ENCODE data around the gene MESD.

Gene MESD

GRCh38 chr15:80986487-80986886, 3.1 kb downstream of the MESD start:
- no peaks in the 10 kb centered on the region for H3K27me3 ChIP-seq (ENCODE audit: low read depth, low read length)
- no peak overlapping the region for H3K27ac ChIP-seq (ENCODE audit: low read length)
- TF ChIP-seq CTCF (IDR thresholded peaks at IDR 0.05; ENCODE audit: low read depth, low read length) (no peak), EZH2phosphoT487 (IDR thresholded peaks at IDR 0.05; ENCODE audit: low read depth) (no peak)
- no peak overlapping the region for H2AFZ ChIP-seq (ENCODE audit: low read depth, low read length)
- H3K4me2 ChIP-seq (ENCODE audit: low read length), result no peak overlapping the region
- H3K9ac ChIP-seq (ENCODE audit: low read length), result no peak overlapping the region
- H3K36me3 ChIP-seq (replicated peaks; ENCODE audit: low read depth, low read length), result peaks cover 30% of the 10 kb centered on the region
- no peaks in the 10 kb centered on the region for H3K9me3 ChIP-seq (ENCODE audit: insufficient read depth, low read length)
- H3K4me1 ChIP-seq (ENCODE audit: low read length), result peaks cover 51% of the 10 kb centered on the region
- peaks cover 55% of the 10 kb centered on the region for H4K20me1 ChIP-seq (ENCODE audit: insufficient read depth, low read length)
- H3K79me2 ChIP-seq (ENCODE audit: low read length), result peaks cover 79% of the 10 kb centered on the region
- H3K4me3 ChIP-seq (ENCODE audit: low read length), result no peak overlapping the region

GRCh38 chr15:80985981-80986380, 3.6 kb downstream of the MESD start:
- Histone ChIP-seq H3K79me2 (ENCODE audit: low read length) (peaks cover 79% of the 10 kb centered on the region), H3K36me3 (replicated peaks; ENCODE audit: low read depth, low read length) (peaks cover 30% of the 10 kb centered on the region), H3K4me1 (ENCODE audit: low read length) (peaks cover 46% of the 10 kb centered on the region), H3K4me2 (ENCODE audit: low read length) (no peak overlapping the region), H3K27ac (ENCODE audit: low read length) (no peak overlapping the region), H3K27me3 (ENCODE audit: low read depth, low read length) (no peaks in the 10 kb centered on the region), H2AFZ (ENCODE audit: low read depth, low read length) (no peak overlapping the region), H4K20me1 (ENCODE audit: insufficient read depth, low read length) (peaks cover 55% of the 10 kb centered on the region), H3K9me3 (ENCODE audit: insufficient read depth, low read length) (no peaks in the 10 kb centered on the region), H3K4me3 (ENCODE audit: low read length) (no peak overlapping the region), H3K9ac (ENCODE audit: low read length) (no peak overlapping the region)
- TF ChIP-seq CTCF (IDR thresholded peaks at IDR 0.05; ENCODE audit: low read depth, low read length), result no peak
- TF ChIP-seq EZH2phosphoT487 (IDR thresholded peaks at IDR 0.05; ENCODE audit: low read depth), result no peak

- Histone ChIP-seq H3K79me2 (ENCODE audit: low read length) (peaks cover 85% of the 10 kb centered on the region), H3K27me3 (ENCODE audit: low read depth, low read length) (no peaks in the 10 kb centered on the region), H2AFZ (ENCODE audit: low read depth, low read length) (no peak overlapping the region), H3K4me3 (ENCODE audit: low read length) (no peak overlapping the region), H4K20me1 (ENCODE audit: insufficient read depth, low read length) (peaks cover 55% of the 10 kb centered on the region), H3K36me3 (replicated peaks; ENCODE audit: low read depth, low read length) (peaks cover 36% of the 10 kb centered on the region), H3K9ac (ENCODE audit: low read length) (no peak overlapping the region), H3K9me3 (ENCODE audit: insufficient read depth, low read length) (no peaks in the 10 kb centered on the region), H3K27ac (ENCODE audit: low read length) (peak overlapping the region; percentile 4; the same call in 1 of the 2 replicates), H3K4me1 (ENCODE audit: low read length) (peaks cover 36% of the 10 kb centered on the region), H3K4me2 (ENCODE audit: low read length) (0 out of 2 replicates have a peak overlapping the region, but pooled peaks have one; percentile 10)
- no peak for TF ChIP-seq EZH2phosphoT487 (IDR thresholded peaks at IDR 0.05; ENCODE audit: low read depth)
- TF ChIP-seq CTCF (IDR thresholded peaks at IDR 0.05; ENCODE audit: low read depth, low read length), result no peak
Measured at GRCh38 chr15:80984856-80985255, 4.8 kb downstream of the MESD start.

- TF ChIP-seq CTCF (IDR thresholded peaks at IDR 0.05; ENCODE audit: low read depth, low read length) (no peak), EZH2phosphoT487 (IDR thresholded peaks at IDR 0.05; ENCODE audit: low read depth) (no peak)
- Histone ChIP-seq H3K27ac (ENCODE audit: low read length) (0 out of 2 replicates have a peak overlapping the region, but pooled peaks have one; percentile 59), H2AFZ (ENCODE audit: low read depth, low read length) (no peak overlapping the region), H3K4me1 (ENCODE audit: low read length) (peaks cover 46% of the 10 kb centered on the region), H3K9me3 (ENCODE audit: insufficient read depth, low read length) (no peaks in the 10 kb centered on the region), H3K79me2 (ENCODE audit: low read length) (peaks cover 82% of the 10 kb centered on the region), H4K20me1 (ENCODE audit: insufficient read depth, low read length) (peaks cover 58% of the 10 kb centered on the region), H3K4me3 (ENCODE audit: low read length) (no peak overlapping the region), H3K27me3 (ENCODE audit: low read depth, low read length) (no peaks in the 10 kb centered on the region), H3K9ac (ENCODE audit: low read length) (no peak overlapping the region), H3K4me2 (ENCODE audit: low read length) (0 out of 2 replicates have a peak overlapping the region, but pooled peaks have one; percentile 11), H3K36me3 (replicated peaks; ENCODE audit: low read depth, low read length) (peaks cover 44% of the 10 kb centered on the region)
Measured at GRCh38 chr15:80982839-80983238, 6.8 kb downstream of the MESD start.
